CD4-positive, alpha-beta T cell treated with Interleukin-17A for 1 hour (primary cell): Measurements from ENCODE around the gene SSH3.

Source experiments
- DNase-seq: peaks from one replicate; pipeline ENCODE4 v3.0.0-alpha.2; 2020

Gene SSH3

DNA sequence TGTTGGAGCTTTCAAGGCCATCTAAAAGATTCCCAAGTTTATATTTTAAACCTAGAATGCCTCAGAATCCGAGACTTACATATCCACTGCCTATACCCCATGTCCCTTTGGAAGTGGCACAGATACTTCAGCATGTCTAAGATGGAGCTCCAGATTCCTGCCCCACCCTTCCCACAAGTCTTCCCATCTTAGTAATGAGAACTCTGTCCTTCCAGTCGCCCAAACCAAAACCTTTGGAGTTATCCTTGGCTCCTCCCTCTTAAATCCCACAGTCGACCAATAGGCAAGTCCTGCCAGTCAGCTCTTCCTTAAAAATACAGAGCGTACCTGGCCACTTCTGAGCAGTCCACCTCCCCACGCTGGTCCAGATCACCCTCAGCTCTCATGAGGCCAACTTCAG is 45.7 kb downstream of the SSH3 start:
- DNase-seq = no peak

DNA sequence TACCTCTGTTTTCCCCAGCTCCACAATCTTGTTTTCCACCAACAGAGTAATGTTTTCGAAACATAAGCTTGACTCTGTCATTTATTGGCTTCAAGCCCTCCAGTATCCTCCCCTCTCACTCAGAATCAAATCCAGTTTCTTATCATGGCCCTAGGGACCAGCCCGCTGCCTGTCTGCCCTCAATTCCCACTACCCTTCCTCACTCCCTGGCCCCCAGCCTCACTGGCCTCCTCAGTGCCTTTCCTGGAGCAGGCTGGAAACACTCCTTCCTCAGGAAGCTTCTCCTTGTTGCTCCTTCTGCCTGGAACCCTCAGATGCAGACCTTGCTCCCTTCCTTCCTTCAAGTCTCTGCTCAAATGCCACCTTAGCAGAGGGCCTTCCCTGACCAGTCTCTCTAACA is 46.1 kb downstream of the SSH3 start:
- DNase-seq = no peak

DNA sequence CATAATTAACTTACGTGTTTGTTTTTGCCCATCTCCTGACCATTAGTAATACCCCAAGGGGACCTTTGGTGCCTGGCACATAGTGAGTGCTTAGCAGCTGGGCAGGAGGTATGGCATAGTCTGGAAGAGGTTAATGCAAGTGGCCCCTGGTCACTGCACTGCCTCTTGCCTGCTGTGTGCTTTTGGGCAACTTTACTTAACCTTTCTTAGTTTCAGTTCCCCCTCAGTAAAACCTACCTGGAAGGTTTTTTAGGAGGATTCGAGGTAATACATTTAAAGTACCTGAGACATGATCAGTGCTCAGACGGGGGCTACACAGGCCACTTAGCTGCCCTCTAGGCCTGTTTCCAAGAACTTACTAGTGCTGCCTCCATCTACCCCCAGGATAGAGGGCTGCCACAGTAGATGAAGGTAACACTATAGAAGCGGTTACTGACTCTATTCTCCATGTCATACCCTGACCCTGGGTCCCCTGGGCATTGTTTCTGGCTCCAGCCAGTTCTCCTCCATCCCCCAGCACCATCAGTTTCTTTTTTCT is 46.7 kb downstream of the SSH3 start:
- DNase-seq = no peak

DNA sequence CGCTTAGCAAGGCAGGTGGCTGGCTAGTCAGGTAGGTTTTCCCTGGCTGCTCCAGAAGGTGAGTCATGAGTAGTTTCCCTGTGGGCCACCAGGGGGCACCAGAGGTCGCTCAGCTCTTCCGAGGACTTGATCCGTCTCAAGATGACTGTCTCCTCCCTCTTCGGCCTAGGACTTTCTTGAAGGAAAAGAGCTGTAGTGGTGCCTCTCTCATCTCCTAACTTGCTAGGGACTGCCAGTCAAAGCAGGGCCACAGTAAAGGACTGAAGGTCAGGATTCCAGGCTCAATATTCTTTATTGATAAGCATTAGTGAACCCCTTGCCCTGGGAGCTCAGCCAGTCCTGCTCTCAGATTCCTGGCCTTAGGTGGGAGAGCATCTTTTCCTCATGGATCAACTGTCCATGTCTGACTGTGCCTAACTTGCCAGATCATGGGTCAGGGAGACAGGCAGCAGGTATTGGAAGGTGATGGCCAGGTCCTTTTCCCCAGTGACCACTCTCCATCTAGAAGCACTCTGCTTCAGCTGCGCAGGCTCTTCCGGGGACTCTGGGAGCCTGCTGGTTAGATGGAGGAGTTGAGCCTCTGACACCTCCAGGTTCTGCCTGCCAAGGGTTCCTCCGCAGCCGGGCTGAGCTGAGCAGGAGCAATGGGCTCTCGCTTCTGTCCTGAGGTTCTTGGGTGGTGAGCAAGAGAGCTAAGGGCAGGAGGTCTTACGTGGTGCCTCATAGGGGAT is 48.1 kb downstream of the SSH3 start:
- peak; percentile 76 for DNase-seq

DNA sequence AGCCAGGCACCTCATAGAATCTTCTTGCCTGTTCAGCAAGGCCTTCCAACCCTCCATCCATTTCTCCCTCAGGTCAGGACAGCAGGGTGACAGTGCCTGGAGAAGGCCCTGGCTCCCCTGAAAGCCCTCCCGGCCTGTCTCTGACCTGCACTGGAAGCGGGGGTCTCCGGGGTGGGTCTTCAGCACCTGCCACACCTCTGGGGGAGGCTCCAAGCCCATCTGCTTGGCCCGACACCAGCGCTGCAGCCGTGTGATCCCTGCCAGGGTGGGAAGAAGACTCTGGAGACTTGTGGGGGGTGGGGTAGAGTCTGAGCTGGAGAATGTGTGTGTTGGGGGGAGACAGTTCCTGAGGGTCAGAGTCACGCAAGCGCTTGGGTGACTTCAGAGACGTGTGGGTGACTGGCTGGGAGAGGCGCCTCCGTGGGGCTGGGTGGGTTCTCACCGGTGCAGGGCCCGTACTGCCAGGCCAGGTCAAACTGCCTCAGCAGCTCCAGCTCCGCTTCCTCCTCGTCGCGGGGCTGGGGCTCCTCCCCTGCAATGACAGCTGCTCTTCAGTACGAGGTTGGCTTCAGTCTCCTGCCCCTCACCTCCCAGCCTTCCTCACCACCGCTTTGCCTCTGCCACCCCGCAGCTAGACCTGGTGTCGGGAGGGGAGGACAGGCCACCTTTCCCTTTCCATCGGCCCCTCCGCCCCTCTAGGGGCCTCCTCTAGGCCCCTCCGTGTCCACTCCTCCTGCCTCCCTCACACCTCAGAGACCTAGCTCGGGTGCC is 49.4 kb downstream of the SSH3 start:
- DNase-seq = no peak

DNA sequence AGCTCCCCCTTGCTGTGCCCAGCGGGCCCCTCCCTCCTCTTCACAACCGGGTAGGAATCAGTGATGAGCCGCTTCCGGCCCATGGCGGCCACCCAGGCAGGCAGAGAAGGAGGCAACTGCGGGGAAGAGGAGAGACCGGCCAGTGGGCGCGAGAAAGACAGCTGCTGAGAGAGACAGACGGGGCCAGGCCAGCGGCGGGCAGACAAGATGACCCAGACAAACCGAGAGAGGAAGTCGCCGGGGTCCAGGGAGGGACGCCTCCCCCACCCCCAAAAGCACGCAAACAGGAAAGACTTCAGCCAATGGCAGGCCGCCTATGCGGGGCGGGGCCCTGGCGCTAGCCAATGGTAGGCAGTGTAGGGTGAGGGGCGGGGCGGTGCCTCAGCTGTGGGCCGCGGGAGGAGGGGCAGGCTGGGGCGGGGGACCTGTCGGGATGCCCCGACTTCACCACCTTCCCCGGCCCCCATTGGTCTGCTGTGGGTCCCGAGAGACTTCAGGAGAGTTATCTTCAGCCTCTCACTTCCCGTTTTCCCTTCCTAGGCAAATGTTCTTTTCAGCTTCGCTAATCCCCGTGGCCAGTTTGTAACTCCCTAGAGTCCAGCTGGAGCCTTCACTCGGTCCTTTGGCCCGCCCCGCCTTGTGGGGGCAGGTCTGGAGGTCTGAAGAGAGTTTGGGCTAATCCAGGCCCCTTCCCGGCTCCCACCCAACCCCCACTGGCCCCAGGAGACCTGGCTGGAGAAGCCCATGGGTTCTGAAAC is 50.2 kb downstream of the SSH3 start, which contains the start of gene POLD4:
POLD4 (minus strand) TSS at position 230 of the 758 bp plus-strand sequence; CDS start at position 83, 147 bp downstream.
- peak; percentile 96 for DNase-seq

DNA sequence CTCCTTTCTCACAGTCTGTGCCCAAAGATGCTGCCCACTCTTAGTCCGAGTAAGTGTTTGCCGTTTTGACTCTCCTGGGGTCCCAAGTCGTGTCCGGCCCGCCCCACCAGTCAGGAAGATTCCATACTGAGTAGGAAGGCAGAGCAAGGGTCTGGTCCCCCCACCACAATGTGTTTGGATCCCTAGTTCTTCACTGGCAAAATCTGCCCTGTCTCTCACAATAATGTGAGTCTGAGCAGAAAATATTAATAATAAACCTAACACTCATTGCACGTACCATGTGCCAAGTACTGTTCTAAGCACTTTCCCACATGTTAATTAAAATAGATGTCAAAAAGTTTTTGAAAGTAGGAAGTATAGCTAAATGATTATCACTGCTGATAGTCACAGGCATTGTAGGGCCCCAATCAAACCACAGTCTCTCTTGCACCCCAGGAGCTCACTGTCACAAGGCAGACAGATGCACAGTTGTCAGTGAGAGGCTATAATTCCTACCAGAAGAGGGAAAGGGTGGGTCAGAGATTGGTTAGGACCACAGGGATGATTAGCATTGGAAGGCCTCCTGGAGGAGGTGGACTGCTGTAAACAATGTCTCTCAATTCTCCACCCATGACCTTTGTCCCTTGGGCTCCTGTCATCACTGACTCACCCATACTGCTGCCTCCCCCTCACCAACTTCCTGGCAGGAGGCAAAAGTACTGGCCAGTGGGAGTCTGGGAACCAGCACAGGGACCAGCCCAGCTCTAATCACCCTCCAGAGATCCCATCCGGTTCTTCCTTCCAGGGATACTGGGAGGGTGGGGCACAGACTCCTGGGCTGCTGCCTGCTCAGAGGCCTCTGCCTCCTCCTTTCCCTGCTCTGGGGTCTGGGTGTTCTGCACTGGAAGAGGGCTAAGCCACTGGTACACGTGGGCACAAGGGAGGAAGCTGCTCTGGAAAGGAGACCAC is 51.0 kb downstream of the SSH3 start:
- peak; percentile 37 for DNase-seq

DNA sequence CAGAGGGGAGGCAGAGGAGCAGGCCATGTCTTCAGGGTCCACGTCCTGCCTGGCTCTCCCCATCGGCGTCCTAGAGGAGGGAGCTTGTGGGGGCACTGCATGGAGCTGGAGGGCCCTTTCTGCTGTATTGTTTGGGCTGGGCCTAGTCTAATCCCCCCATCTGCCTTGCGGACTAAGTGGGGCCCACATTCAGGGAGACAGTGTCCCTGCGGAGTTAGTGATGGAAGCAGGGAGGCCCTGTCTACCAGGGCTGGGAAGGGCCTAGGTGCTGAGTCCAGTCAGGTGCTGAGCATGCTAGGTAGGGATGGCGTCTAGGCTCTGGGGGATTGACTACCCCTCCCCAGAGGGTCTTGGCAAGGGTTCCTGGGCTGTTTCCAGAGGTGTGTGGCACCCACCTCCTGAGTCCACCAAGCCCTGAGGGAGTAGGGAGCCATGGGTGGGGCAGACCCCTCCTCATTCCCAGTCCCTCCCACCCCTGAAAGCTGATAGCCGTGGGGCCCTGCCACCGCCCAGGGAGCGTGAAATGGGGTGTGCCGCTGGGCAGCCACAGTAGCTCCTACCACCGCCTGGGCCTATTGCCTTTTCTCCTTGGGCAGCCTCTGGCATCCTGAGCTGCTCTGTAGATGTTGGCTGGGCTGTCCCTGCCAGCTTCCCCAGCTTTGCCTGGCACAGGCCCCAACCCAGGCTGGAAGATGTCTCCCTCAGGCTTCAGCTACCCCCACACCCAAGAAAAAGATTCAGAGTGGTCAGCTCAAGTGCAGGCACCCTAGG is 51.9 kb downstream of the SSH3 start:
- no peak for DNase-seq

DNA sequence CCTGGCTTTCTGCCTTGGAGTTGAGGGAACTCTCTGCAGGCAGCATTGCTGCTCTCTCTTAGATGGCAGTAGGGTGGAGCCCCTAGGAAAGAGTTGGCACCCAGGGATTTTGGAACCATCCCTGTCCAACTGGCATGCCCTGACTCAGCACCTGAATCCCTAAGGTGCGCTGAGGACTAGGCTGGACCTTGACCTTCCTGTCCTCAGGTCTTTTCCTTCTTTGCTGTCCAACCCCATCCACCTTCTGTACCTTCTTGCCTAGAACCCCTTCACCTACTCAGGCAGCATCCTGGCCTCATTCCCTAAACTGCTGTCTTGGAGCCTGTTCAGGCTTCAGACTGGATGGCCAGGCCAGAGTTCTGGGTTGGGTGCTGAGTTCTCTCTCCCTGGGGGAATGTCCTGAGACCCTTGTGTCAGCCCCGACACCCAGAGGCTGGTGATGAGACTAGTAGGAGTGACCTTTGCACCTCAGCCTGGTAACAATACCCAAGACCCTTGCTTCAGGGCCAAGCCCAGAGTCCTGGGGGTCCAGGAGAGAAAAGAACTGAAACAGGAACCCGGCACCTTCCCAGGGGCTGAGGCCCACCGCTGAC is 52.6 kb downstream of the SSH3 start:
- DNase-seq = no peak

DNA sequence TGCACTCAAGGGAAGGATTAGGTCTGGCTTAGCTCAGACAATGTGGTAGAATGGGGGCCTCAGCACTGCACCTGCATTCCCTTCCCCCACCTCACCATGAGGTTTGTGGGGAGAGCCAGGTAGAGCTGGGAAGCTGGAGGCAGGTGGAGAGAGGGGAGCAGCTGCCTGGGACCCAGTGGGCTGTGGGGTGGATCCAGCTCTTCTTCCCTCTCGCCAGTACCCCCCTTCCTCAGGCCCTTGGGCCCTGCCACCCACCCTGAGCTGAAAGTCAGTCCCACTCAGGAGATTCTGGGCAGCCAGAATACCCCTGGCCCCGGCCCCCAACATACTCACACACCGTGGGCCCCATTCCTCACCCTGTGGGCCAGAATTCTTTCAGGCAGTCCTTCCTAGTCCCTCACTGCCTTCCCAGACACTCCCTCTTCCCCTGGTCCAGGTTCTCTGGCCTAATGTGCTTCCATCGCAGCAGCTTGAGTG is 53.1 kb downstream of the SSH3 start:
- DNase-seq = no peak

DNA sequence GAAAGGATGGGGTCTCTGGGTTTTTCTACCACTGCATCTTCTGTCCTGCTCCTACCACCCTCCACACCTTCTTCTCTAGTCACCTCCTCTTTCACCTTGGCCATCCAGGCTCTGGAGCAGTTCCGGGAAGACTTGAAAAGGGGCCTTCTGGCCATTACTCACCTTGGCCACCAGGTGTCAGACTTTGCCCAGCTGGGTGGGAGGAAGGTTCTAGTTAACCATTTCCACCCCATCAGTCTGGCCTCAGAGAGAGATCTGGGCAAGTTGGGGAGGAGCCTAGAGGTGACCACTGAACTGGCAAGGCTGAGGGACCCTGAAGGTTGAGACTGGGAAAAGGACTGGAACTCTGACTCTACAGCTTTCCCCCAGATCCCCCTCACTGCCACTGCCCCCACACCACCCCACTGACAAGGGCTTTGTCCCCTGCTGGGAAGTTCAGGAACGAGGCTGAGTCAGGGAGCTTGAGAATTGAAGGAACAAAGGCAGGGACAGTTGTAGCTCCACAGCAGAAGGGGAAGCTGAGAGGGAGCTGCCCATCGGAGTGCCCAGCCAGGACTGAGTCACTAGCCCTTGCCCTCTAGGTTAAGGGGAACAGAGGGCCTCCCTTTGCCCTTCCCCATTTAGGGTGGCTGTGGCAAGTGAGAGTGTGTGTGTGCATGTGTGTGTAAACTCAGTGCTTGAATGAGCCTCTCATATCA is 53.7 kb downstream of the SSH3 start:
- peak; percentile 81 for DNase-seq

DNA sequence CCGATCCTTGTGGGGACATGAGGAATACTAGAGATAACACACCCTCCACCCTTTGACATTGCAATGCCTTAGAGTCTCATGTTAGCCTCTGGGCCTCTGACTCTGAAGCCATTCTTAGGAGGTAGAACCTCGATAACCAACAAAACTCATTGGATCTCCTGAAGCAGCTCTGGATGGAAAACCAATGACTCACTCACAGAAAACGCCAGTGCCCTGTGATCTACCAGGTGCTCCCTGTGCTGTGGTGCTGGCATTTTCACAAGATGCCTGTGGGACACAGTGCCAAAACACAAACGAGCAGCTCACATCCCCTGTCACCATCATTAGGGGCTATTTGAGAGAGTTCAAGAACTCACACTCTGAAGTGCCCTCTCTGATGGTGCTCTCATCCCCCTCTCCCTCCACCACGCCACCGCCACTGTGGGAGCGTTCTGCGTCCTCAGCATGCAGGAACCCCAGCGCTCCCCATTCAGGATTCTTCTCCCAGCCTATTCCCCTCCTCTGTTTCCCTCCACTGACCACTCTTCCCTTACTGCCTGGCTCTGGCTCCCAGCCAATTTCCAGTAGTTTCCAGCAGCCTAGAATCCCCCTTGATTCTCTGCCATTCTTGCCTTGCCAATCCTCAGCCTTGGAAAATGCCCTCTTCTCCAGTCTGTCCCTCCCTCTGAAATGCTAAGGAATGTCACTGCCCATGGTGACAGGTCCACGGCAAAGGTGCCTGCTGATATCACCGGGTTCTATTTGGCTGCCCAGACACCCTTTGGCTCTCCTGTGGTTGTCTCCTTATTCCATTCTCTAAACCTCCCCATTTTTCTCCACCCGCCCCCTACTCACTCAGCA is 54.7 kb downstream of the SSH3 start:
- DNase-seq = no peak
